Measurements from ENCODE around the gene GRAMD1A.

Gene GRAMD1A

DNA sequence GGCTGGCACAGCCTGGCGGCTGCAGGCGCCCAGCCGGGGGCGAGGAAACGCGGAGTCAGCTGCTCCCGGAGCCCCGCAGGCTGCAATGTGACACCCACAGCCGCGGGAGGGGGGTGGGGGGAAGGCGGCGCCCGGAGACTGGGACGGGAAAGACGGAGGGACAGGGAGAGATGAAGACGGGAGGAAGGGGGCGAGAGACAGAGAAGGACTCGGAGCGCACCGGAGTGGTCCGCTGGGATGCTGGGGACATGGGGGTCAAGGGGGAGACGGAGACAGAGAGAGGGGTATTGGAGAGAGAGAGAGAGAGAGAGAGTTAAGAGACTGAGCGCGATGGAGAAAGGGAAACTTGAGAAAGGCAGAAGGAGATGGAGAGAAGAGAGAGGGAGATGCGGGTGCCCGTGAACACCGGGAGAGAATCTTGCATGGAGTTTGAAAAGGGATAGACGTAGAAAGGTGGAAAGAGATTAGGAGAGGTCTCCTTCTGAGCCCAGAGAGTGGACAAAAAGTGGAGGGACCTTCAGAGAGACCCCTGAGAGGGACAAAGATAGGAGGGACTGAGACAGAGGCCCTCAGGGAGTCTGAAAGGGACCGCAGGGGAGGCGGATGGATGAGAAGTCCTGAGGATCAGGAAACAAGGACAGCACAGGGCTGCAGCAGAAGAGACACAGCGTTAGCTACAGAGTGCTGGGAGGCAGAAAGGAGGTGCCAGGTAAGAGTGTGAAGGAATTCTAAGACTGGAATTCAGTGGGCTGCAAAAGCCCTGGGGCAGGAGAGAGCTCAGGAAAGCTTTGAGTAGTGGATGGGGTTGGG lies 31.2 kb downstream of the GRAMD1A start (continued):
- TF ChIP-seq, protein P1, sequence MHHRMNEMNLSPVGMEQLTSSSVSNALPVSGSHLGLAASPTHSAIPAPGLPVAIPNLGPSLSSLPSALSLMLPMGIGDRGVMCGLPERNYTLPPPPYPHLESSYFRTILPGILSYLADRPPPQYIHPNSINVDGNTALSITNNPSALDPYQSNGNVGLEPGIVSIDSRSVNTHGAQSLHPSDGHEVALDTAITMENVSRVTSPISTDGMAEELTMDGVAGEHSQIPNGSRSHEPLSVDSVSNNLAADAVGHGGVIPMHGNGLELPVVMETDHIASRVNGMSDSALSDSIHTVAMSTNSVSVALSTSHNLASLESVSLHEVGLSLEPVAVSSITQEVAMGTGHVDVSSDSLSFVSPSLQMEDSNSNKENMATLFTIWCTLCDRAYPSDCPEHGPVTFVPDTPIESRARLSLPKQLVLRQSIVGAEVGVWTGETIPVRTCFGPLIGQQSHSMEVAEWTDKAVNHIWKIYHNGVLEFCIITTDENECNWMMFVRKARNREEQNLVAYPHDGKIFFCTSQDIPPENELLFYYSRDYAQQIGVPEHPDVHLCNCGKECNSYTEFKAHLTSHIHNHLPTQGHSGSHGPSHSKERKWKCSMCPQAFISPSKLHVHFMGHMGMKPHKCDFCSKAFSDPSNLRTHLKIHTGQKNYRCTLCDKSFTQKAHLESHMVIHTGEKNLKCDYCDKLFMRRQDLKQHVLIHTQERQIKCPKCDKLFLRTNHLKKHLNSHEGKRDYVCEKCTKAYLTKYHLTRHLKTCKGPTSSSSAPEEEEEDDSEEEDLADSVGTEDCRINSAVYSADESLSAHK (tag by site-specific recombination; IDR thresholded peaks at IDR 0.05): no peak
- TF ChIP-seq ZNF366 (tag by site-specific recombination; conservative IDR thresholded peaks at IDR 0.05) (peak; percentile 100), OSR2 (tag by site-specific recombination; IDR thresholded peaks at IDR 0.05) (peak; percentile 56), ZNF768 (tag by site-specific recombination; IDR thresholded peaks at IDR 0.05) (no peak), ZNF175 (tag by site-specific recombination; IDR thresholded peaks at IDR 0.05) (no peak), HOXA7 (CRISPR knock-in tag; IDR thresholded peaks at IDR 0.05; ENCODE audit: borderline replicate concordance) (no peak), ZNF155 (tag by site-specific recombination; IDR thresholded peaks at IDR 0.05) (no peak), ZNF239 (tag by site-specific recombination; IDR thresholded peaks at IDR 0.05) (no peak), ZSCAN30 (tag by site-specific recombination; IDR thresholded peaks at IDR 0.05) (no peak; the same call in 1 of the 2 replicates), ZSCAN16 (tag by site-specific recombination; IDR thresholded peaks at IDR 0.05) (no peak), ZNF623 (tag by site-specific recombination; IDR thresholded peaks at IDR 0.05) (peak; percentile 70), ZNF16 (tag by site-specific recombination; IDR thresholded peaks at IDR 0.05; ENCODE audit: low read depth) (no peak), ZNF664 (tag by site-specific recombination; IDR thresholded peaks at IDR 0.05) (peak; percentile 15; the same call in 1 of the 2 replicates), MEIS1 (CRISPR knock-in tag; IDR thresholded peaks at IDR 0.05; ENCODE audit: borderline replicate concordance) (no peak), ZBTB20 (tag by site-specific recombination; IDR thresholded peaks at IDR 0.05) (peak; percentile 98), ZNF214 (tag by site-specific recombination; IDR thresholded peaks at IDR 0.05; ENCODE audit: borderline replicate concordance) (no peak), ZNF561 (tag by site-specific recombination; IDR thresholded peaks at IDR 0.05; ENCODE audit: borderline replicate concordance) (no peak), KLF16 (tag by site-specific recombination; IDR thresholded peaks at IDR 0.05) (peak; percentile 89), ZNF10 (tag by site-specific recombination; IDR thresholded peaks at IDR 0.05) (no peak; the same call in 1 of the 2 replicates), ZFP37 (tag by site-specific recombination; IDR thresholded peaks at IDR 0.05) (peak; percentile 91), ZNF610 (tag by site-specific recombination; IDR thresholded peaks at IDR 0.05; ENCODE audit: borderline replicate concordance) (no peak), ZNF433 (tag by site-specific recombination; IDR thresholded peaks at IDR 0.05; ENCODE audit: low read depth) (no peak), ZEB2 (tag by site-specific recombination; IDR thresholded peaks at IDR 0.05) (peak; percentile 96)
- TF ChIP-seq, protein P2, sequence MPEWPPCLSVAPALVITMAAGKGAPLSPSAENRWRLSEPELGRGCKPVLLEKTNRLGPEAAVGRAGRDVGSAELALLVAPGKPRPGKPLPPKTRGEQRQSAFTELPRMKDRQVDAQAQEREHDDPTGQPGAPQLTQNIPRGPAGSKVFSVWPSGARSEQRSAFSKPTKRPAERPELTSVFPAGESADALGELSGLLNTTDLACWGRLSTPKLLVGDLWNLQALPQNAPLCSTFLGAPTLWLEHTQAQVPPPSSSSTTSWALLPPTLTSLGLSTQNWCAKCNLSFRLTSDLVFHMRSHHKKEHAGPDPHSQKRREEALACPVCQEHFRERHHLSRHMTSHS (tag by site-specific recombination; IDR thresholded peaks at IDR 0.05): no peak
- TF ChIP-seq, protein P3, sequence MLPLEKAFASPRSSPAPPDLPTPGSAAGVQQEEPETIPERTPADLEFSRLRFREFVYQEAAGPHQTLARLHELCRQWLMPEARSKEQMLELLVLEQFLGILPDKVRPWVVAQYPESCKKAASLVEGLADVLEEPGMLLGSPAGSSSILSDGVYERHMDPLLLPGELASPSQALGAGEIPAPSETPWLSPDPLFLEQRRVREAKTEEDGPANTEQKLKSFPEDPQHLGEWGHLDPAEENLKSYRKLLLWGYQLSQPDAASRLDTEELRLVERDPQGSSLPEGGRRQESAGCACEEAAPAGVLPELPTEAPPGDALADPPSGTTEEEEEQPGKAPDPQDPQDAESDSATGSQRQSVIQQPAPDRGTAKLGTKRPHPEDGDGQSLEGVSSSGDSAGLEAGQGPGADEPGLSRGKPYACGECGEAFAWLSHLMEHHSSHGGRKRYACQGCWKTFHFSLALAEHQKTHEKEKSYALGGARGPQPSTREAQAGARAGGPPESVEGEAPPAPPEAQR (tag by site-specific recombination; IDR thresholded peaks at IDR 0.05): 0 out of 2 replicates have a peak, but pooled peaks have one; percentile 55
- TF ChIP-seq, protein P4, sequence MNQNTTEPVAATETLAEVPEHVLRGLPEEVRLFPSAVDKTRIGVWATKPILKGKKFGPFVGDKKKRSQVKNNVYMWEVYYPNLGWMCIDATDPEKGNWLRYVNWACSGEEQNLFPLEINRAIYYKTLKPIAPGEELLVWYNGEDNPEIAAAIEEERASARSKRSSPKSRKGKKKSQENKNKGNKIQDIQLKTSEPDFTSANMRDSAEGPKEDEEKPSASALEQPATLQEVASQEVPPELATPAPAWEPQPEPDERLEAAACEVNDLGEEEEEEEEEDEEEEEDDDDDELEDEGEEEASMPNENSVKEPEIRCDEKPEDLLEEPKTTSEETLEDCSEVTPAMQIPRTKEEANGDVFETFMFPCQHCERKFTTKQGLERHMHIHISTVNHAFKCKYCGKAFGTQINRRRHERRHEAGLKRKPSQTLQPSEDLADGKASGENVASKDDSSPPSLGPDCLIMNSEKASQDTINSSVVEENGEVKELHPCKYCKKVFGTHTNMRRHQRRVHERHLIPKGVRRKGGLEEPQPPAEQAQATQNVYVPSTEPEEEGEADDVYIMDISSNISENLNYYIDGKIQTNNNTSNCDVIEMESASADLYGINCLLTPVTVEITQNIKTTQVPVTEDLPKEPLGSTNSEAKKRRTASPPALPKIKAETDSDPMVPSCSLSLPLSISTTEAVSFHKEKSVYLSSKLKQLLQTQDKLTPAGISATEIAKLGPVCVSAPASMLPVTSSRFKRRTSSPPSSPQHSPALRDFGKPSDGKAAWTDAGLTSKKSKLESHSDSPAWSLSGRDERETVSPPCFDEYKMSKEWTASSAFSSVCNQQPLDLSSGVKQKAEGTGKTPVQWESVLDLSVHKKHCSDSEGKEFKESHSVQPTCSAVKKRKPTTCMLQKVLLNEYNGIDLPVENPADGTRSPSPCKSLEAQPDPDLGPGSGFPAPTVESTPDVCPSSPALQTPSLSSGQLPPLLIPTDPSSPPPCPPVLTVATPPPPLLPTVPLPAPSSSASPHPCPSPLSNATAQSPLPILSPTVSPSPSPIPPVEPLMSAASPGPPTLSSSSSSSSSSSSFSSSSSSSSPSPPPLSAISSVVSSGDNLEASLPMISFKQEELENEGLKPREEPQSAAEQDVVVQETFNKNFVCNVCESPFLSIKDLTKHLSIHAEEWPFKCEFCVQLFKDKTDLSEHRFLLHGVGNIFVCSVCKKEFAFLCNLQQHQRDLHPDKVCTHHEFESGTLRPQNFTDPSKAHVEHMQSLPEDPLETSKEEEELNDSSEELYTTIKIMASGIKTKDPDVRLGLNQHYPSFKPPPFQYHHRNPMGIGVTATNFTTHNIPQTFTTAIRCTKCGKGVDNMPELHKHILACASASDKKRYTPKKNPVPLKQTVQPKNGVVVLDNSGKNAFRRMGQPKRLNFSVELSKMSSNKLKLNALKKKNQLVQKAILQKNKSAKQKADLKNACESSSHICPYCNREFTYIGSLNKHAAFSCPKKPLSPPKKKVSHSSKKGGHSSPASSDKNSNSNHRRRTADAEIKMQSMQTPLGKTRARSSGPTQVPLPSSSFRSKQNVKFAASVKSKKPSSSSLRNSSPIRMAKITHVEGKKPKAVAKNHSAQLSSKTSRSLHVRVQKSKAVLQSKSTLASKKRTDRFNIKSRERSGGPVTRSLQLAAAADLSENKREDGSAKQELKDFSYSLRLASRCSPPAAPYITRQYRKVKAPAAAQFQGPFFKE (tag by site-specific recombination; IDR thresholded peaks at IDR 0.05; ENCODE audit: borderline replicate concordance): peak; percentile 28; the same call in 1 of the 2 replicates
- TF ChIP-seq, protein P5, sequence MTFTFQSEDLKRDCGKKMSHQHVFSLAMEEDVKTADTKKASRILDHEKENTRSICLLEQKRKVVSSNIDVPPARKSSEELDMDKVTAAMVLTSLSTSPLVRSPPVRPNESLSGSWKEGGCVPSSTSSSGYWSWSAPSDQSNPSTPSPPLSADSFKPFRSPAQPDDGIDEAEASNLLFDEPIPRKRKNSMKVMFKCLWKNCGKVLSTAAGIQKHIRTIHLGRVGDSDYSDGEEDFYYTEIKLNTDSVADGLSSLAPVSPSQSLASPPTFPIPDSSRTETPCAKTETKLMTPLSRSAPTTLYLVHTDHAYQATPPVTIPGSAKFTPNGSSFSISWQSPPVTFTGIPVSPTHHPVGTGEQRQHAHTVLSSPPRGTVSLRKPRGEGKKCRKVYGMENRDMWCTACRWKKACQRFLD (tag by site-specific recombination; IDR thresholded peaks at IDR 0.05): no peak
